ENCODE measurements around the gene CFAP100. TPM values are rescaled to one million over a fixed set of nuclear protein-coding genes. Genes with fewer than 3 reads are reported as not detected.

Gene CFAP100
- total RNA-seq, 4 donors from 2014 or later = not detected

GRCh38 chr3:126350502-126351085, 44.1 kb upstream of the CFAP100 start:
- no peak overlapping the region for H3K4me3 ChIP-seq
- H3K36me3 ChIP-seq = peaks cover 56 to 89% (median 70%) of the 10 kb centered on the region in 4 donors
- 85% methylated on average over 6 of the region's 9 CpGs for whole genome bisulfite sequencing
- no peaks in the 10 kb centered on the region for H3K27me3 ChIP-seq
- intact Hi-C loops (cut with DNase I) = loop anchor here (5.0 kb wide), 1 partner anchor 43 kb away; no protein-coding TSS in a partner anchor
- H3K9me3 ChIP-seq = no peaks in the 10 kb centered on the region
- DNase-seq (ENCODE audit: extremely low spot score) = no peak
- no peak for TF ChIP-seq POLR2A (IDR thresholded peaks at IDR 0.05; ENCODE audit: low read depth)
- no peak for TF ChIP-seq CTCF (IDR thresholded peaks at IDR 0.05)
- TF ChIP-seq EP300 (IDR thresholded peaks at IDR 0.05) = no peak
- TF ChIP-seq POLR2AphosphoS5 (IDR thresholded peaks at IDR 0.05) = no peak
- peaks cover 89 to 99% (median 97%) of the 10 kb centered on the region in 4 donors for H3K4me1 ChIP-seq
- peak overlapping the region in 2 of 4 donors; percentile 36 to 59 for H3K27ac ChIP-seq (replicated peaks in 1 of 4)

DNA sequence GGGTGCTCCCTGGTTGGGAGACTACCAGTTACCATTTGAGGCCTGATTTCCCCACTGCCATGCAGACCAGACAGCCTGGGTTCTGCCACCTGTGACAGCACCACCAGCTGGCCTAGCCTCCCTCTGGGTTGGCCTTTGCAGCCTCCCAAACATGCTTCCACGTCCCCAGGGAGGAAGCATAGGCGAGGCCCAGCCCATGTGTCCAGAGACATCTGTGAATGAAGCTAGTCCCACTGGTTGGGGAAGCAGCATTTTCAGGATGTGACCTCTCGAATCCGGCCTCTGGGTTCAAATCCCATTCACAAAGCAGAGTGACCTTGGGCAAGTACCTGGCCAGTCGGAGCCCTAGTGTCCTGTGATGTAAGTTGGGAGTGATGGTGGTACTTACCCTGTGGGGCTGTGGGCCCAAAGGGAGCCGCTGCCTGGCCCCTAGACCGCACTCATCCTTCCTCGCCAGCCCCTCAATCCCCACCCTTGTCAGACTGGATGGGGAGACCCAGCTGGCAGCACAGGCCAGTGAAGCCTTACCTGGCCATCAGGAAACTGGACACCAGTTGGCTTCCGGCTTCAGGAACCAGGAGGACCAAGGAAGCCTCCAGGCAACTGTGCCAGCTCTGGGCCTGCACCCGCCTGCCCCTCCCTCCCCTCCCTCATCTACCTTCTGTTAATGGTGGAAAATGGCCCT, 43.5 kb upstream of the CFAP100 start:
- WGBS = 84% methylated on average over 2 of the region's 10 CpGs
- DNase-seq (ENCODE audit: extremely low spot score) = no peak
- intact Hi-C loops (cut with DNase I) = loop anchor here (5.0 kb wide), 1 partner anchor 44 kb away; no protein-coding TSS in a partner anchor
- peaks cover 90 to 98% (median 95%) of the 10 kb centered on the region in 4 donors for H3K4me1 ChIP-seq
- no peaks in the 10 kb centered on the region for H3K27me3 ChIP-seq
- H3K36me3 ChIP-seq = peaks cover 50 to 83% (median 64%) of the 10 kb centered on the region in 4 donors
- TF ChIP-seq POLR2A (IDR thresholded peaks at IDR 0.05; ENCODE audit: low read depth) (no peak), POLR2AphosphoS5 (IDR thresholded peaks at IDR 0.05) (peak in 1 of 2 donors; percentile 4)
- peak overlapping the region in 3 of 4 donors; percentile 5 to 36 (median 30) for H3K27ac ChIP-seq (replicated peaks in 1 of 4)
- H3K9me3 ChIP-seq = no peaks in the 10 kb centered on the region
- H3K4me3 ChIP-seq = no peak overlapping the region

DNA sequence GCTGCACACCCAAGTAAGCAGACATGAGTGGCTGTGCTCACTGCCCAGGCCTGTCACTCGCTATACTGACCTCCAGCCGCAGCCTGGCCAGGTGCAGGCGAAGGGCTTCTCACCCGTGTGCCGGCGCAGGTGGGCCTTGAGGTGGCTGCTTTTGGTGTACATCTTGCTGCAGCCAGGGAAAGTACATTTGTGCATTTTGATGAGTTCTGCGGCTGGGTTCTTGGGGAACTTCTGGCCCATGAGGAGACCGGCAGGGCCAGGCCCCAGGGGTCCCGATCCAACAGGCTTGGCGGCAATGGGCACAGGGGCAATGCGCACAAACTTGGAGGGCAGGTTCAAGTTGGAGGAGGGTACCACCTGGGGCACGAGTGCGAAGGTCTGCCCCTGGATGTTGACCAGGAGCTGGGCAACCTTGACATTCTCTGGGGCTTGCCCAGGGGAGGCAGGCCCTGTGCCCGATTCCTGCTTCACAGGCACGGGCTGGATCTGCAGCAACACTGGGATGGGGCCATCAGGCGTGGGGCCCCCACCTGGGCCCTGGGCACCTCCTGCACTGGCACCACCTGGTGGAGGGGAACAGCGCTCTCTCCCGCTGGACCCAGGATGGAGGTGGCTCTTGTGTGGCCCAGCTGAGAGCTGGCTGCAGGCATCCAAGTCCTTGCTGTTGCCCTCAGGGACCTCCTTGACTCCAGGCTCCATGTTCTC, 42.8 kb upstream of the CFAP100 start:
- H3K9me3 ChIP-seq = no peaks in the 10 kb centered on the region
- H3K27ac ChIP-seq (replicated peaks in 1 of 4) = peak overlapping the region; percentile 5 to 98 (median 68)
- intact Hi-C loops (cut with DNase I) = loop anchor here (5.0 kb wide), 1 partner anchor 45 kb away; no protein-coding TSS in a partner anchor
- TF ChIP-seq POLR2A (IDR thresholded peaks at IDR 0.05; ENCODE audit: low read depth) (no peak), CTCF (IDR thresholded peaks at IDR 0.05) (peak in 1 of 3 experiments; percentile 8), EP300 (IDR thresholded peaks at IDR 0.05) (no peak), POLR2AphosphoS5 (IDR thresholded peaks at IDR 0.05) (no peak)
- H3K36me3 ChIP-seq = peaks cover 43 to 76% (median 57%) of the 10 kb centered on the region in 4 donors
- no peak for DNase-seq (ENCODE audit: extremely low spot score)
- 92% methylated on average over 10 of the region's 18 CpGs for WGBS
- H3K4me3 ChIP-seq = no peak overlapping the region
- H3K27me3 ChIP-seq = no peaks in the 10 kb centered on the region
- H3K4me1 ChIP-seq = peaks cover 83 to 91% (median 88%) of the 10 kb centered on the region in 4 donors

DNA sequence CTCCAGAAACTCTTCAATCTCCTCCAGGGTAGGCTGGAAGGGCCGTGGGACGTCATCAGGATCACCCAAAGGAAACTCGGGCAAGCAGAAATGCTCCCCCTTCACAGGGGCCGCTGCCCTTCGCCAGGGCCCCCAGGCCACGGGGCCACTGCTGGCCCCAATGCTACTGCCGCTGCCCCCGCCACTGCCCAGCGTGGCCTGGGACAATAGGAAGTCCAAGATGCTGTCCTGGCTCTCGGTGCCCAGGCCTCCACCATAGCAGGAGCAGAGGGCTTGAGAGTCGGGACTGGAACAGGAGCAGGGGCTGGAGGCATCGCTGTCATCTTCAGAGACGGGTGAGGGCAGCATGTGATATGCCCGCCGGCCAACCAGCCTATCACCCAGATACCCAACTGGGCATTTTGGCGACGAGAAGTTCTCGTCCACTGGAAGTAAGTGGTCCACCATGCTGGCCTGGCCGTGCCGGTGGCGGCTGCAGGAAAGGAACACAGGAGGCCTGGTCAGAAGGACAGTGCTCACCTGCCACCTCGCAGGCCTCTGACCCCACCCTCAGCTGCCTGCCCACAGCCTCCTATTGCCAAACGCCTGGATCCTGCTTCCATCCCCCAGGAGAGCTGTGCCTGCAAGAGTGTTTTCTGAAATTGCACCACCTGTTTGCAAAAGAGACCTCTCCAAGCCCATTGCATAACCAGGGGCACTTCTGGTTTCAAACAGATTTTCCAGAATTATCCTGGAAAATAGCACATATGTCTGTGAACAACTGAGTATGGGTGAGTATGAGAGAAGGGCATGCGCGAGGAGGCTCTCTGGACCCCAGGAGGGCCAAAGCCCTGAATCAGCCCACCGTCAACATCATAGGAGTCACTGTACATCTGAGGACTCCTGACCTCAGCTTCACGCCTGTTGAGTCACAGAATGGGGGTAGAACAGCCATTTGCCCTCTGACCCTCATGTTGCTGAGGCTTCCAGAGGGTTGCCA, 41.9 kb upstream of the CFAP100 start:
- no peak overlapping the region for H3K4me3 ChIP-seq
- 95% methylated on average over 18 of the region's 27 CpGs for WGBS
- intact Hi-C loops (cut with DNase I) = loop anchor here (5.0 kb wide), 1 partner anchor 45 kb away; no protein-coding TSS in a partner anchor
- H3K27ac ChIP-seq (replicated peaks in 1 of 4) = peak overlapping the region in 3 of 4 donors; percentile 92 to 98 (median 98)
- H3K4me1 ChIP-seq = peaks cover 81 to 83% (median 83%) of the 10 kb centered on the region in 4 donors
- DNase-seq (ENCODE audit: extremely low spot score) = no peak
- TF ChIP-seq CTCF (IDR thresholded peaks at IDR 0.05) (no peak), POLR2AphosphoS5 (IDR thresholded peaks at IDR 0.05) (peak in 1 of 2 donors; percentile 33)
- H3K36me3 ChIP-seq = peaks cover 36 to 67% (median 50%) of the 10 kb centered on the region in 4 donors
- no peaks in the 10 kb centered on the region for H3K9me3 ChIP-seq
- H3K27me3 ChIP-seq = no peaks in the 10 kb centered on the region
